Parathyroid adenoma (tissue), 2 donors: ENCODE data around the gene VAC14.

Experiments used
- H2AFZ ChIP-seq: fragments of 300-600 bp; sonication (generic); one replicate; pipeline ENCODE4 v1.7.0; 2017; ENCODE audit warnings: antibody characterized with exemption, mild to moderate bottlenecking
- H3K27ac ChIP-seq: fragments of 300-600 bp; sonication (generic); one replicate; pipeline ENCODE4 v1.7.0; 2017
- H3K27me3 ChIP-seq: fragments of 300-600 bp; sonication (generic); one replicate; pipeline ENCODE4 v1.7.0; 2017; ENCODE audit warnings: low read length; ENCODE audit not compliant: control insufficient read depth, insufficient read depth
- H3K36me3 ChIP-seq: fragments of 300-600 bp; sonication (generic); one replicate; pipeline ENCODE4 v1.7.0; 2017; ENCODE audit warnings: low read length; ENCODE audit not compliant: control insufficient read depth, insufficient read depth
- H3K4me1 ChIP-seq: fragments of 300-600 bp; sonication (generic); one replicate; pipeline ENCODE4 v1.7.0; 2017; ENCODE audit warnings: control low read depth
- H3K4me2 ChIP-seq: fragments of 300-600 bp; sonication (generic); one replicate; pipeline ENCODE4 v1.7.0; 2017; ENCODE audit warnings: low read length
- H3K4me3 ChIP-seq: fragments of 300-600 bp; sonication (generic); one replicate; pipeline ENCODE4 v1.7.0; 2017; ENCODE audit warnings: low read depth, low read length
- H3K79me2 ChIP-seq: fragments of 300-600 bp; sonication (generic); one replicate; pipeline ENCODE4 v1.7.0; 2017; ENCODE audit warnings: control low read depth
- H3K9ac ChIP-seq: fragments of 300-600 bp; sonication (generic); one replicate; pipeline ENCODE4 v1.7.0; 2017; ENCODE audit warnings: mild to moderate bottlenecking
- H3K9me3 ChIP-seq: fragments of 300-600 bp; sonication (generic); one replicate; pipeline ENCODE4 v1.7.0; 2017; ENCODE audit warnings: low read length; ENCODE audit not compliant: control insufficient read depth
- TF ChIP-seq, protein P1 (sequence below): fragments of 300-600 bp; sonication (generic); IDR thresholded peaks from one replicate; pipeline ENCODE4 v1.7.0; 2017; ENCODE audit warnings: antibody characterized with exemption, mild to moderate bottlenecking
- donor health status: primary hyperparathyroidism.

VAC14 gene

GRCh38 chr16:70730944-70731343, 70.0 kb downstream of the VAC14 start:
- Histone ChIP-seq H3K79me2 (no peaks in the 10 kb centered on the region), H3K4me1 (no peaks in the 10 kb centered on the region), H2AFZ (no peak overlapping the region), H3K9me3 (no peaks in the 10 kb centered on the region), H3K36me3 (no peaks in the 10 kb centered on the region), H3K27ac (no peak overlapping the region), H3K27me3 (no peaks in the 10 kb centered on the region), H3K9ac (no peak overlapping the region), H3K4me3 (no peak overlapping the region), H3K4me2 (no peak overlapping the region)
- TF ChIP-seq, protein P1, sequence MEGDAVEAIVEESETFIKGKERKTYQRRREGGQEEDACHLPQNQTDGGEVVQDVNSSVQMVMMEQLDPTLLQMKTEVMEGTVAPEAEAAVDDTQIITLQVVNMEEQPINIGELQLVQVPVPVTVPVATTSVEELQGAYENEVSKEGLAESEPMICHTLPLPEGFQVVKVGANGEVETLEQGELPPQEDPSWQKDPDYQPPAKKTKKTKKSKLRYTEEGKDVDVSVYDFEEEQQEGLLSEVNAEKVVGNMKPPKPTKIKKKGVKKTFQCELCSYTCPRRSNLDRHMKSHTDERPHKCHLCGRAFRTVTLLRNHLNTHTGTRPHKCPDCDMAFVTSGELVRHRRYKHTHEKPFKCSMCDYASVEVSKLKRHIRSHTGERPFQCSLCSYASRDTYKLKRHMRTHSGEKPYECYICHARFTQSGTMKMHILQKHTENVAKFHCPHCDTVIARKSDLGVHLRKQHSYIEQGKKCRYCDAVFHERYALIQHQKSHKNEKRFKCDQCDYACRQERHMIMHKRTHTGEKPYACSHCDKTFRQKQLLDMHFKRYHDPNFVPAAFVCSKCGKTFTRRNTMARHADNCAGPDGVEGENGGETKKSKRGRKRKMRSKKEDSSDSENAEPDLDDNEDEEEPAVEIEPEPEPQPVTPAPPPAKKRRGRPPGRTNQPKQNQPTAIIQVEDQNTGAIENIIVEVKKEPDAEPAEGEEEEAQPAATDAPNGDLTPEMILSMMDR, result no peak

GRCh38 chr16:70730031-70730430, 70.9 kb downstream of the VAC14 start:
- Histone ChIP-seq H3K79me2 (no peaks in the 10 kb centered on the region), H3K27me3 (no peaks in the 10 kb centered on the region), H3K4me2 (no peak overlapping the region), H3K9me3 (no peaks in the 10 kb centered on the region), H3K27ac (no peak overlapping the region), H2AFZ (no peak overlapping the region), H3K4me1 (no peaks in the 10 kb centered on the region), H3K36me3 (no peaks in the 10 kb centered on the region), H3K4me3 (no peak overlapping the region), H3K9ac (no peak overlapping the region)
- TF ChIP-seq, protein P1, result no peak

DNA sequence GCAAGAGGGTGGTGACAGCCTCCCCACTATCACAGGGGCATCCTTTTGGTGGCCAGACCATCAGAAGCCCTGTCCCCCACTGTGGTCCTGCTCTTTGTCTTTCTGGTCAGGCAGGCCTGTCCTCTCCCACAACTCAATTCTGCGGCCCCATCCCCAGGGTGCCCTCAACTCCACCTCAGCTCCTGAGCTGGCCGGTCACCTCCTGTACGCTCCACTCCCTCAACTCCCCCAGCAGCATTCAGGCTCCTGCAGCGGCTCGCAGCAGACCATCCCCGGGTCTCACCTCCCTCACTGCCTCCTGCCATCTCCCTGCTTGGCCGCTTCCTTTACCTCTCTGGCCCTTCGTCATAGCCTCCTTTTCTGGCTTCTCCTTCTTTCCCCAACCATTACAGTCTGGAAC, 71.7 kb downstream of the VAC14 start:
- TF ChIP-seq, protein P1, result no peak
- Histone ChIP-seq H3K4me3 (no peak overlapping the region), H3K79me2 (no peaks in the 10 kb centered on the region), H3K27ac (no peak overlapping the region), H3K4me1 (no peaks in the 10 kb centered on the region), H3K4me2 (no peak overlapping the region), H2AFZ (no peak overlapping the region), H3K27me3 (no peaks in the 10 kb centered on the region), H3K9ac (no peak overlapping the region), H3K36me3 (no peaks in the 10 kb centered on the region), H3K9me3 (no peaks in the 10 kb centered on the region)

DNA sequence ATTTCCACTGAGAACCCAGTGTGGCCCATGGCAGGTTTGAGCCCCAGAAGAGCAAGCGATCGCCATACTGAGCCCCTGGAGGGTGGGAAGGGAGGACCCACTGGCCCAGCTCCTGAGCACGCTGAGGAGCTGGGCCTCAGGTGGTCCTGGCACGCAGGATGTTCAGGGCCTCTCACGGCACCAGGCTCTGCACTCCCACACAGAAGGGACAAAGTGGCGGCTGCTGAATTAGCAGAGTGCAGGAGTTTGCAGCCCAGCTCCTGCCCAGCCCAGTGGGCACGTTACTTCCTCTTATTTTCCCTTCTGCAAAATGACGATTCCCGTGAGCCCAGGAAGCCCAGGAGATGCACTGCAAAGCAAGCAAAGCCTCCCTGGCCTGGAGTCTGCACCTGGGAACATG, 72.8 kb downstream of the VAC14 start:
- Histone ChIP-seq H3K36me3 (no peaks in the 10 kb centered on the region), H3K27ac (no peak overlapping the region), H3K9ac (no peak overlapping the region), H3K4me2 (no peak overlapping the region), H3K4me1 (no peaks in the 10 kb centered on the region), H2AFZ (no peak overlapping the region), H3K79me2 (no peaks in the 10 kb centered on the region), H3K9me3 (no peaks in the 10 kb centered on the region), H3K27me3 (no peaks in the 10 kb centered on the region), H3K4me3 (no peak overlapping the region)
- TF ChIP-seq, protein P1, result no peak

- no peak overlapping the region for H3K27ac ChIP-seq
- no peaks in the 10 kb centered on the region for H3K4me1 ChIP-seq
These were observed 74.0 kb downstream of the VAC14 start for GRCh38 chr16:70726892-70727361.

More at GRCh38 chr16:70726892-70727361, 74.0 kb downstream of the VAC14 start:
- no peak overlapping the region for H3K4me2 ChIP-seq
- H3K79me2 ChIP-seq, result no peaks in the 10 kb centered on the region
- H2AFZ ChIP-seq, result no peak overlapping the region
- TF ChIP-seq, protein P1, result no peak
- H3K36me3 ChIP-seq, result no peaks in the 10 kb centered on the region
- no peak overlapping the region for H3K4me3 ChIP-seq
- H3K9ac ChIP-seq, result no peak overlapping the region
- H3K9me3 ChIP-seq, result no peaks in the 10 kb centered on the region
- no peaks in the 10 kb centered on the region for H3K27me3 ChIP-seq
